HG03378 (cell line): Measurements from ENCODE around the gene ZKSCAN1.
A peak's percentile ranks its signal among the peaks of the same experiment; 100 is the strongest.
"Not testable (repeated sequence)": the region's sequence is repeated elsewhere in the genome, so short reads cannot be mapped to it uniquely, and the experiment has no call there.

Experiments used
- ATAC-seq: cut with Tn5 transposase; IDR thresholded peaks from one replicate; pipeline ENCODE4 v1.9.1; 2021; ENCODE audit warnings: mild to moderate bottlenecking, moderate library complexity; ENCODE audit not compliant: unreplicated experiment

ZKSCAN1 gene

DNA sequence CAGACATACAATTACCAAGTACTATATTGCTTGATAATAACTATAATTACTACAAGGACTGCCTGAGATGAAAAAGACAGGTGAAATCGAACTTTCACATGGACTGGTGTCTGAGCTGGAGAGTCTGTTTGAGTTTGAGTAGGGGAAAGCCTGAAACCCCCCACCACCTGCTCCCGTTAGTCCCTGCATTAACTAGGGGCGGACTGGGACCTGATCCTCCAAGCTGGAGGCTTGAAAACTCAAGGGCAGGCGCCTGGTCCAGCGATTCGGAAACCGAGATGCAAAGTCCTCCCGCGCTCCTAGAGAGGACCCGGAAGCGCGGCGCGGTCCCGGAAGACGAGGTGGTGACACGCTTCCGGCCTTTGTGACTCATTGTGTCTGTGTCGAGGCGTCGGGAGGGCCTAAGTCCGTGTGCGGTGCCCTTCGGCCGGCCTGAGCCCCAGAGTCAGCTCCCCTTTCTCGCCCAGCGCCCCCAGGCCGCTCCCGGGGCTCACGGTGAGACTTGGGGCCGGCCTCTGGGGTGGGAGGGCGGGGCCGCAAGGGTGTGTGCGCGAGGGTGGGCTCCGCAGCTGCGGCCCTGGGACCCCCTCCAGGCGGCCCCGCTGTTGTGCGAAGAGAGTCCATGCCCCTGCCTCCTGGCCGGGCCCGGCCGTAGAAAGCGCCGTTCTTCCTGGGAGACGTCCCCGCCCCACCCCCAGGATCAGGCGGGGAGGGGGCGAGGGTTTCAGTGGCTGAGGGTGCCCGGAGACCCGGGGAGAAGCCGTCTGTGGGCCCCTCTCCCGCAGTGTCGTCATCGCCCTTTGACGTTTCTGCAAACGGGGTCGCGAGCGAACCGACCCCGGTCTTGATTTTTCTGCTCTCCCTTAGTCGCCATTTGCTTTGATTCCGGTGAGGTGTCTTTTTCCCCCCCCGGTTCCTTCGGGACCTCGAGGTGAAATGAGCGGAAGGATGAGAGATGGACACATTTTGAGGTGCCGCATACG, at the start of gene ZKSCAN1:
Gene ZKSCAN1 (plus strand): TSS at position 365 of the 983 bp plus-strand sequence. CDS start 7,911 bp downstream, outside the sequence.
- peak; percentile 79 for ATAC-seq

DNA sequence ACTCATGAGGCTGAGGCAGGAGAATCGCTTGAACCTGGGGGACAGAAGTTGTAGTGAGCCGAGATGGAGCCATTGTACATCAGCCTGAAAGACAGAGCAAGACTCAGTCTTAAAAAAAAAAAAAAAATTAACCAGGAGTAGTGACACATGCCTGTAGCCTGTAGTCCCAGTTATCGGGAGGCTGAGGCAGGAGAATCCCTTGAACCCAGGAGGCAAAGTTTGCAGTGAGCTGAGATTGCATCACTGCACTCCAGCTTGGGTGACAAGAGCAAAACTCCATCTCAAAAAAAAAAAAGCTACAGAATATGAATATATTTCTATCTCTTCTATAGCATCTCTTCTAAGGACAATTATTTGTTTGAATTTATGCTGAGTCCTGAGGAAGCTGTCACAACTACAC, 46.1 kb upstream of the ZKSCAN1 start:
- ATAC-seq: no peak

DNA sequence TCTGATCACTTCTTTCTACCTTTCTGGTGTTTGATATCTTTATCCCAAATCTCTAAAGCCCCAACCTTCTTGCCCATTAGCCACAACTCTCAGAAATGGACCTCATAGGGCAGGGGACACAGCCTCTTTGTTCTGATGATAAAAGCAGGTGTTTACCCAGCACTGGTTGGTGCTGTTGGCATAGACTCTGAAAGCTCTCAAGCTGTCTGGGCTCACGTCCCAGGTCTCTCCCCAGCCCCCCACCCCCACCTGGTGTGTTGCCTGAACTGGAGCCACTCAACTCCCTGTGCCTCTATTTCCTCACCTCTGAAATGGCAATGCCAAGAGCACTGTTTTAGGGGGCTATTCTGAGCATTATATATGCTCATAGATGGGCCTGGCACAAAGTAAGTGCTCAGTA, 45.6 kb upstream of the ZKSCAN1 start:
- not testable (repeated sequence) for ATAC-seq

DNA sequence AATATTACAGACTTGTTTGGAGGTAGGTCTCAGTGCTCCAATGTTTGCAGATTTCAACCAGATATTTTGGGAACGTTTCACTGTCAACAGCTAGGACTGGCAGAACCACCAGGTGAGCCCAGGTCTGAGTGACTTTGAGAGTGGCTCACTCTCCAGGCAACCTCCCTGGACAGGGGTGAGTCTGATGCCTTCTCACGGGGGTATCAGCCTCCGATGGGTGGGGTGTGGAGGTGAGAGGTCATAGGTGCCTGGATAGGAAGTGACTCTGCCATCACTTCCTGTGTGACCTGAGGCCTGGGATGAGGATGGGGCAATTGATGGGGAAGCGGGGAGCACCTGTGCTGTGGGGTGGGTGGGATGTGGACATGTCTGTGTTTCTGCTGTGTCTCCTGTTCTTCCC, 44.2 kb upstream of the ZKSCAN1 start:
- no peak for ATAC-seq

DNA sequence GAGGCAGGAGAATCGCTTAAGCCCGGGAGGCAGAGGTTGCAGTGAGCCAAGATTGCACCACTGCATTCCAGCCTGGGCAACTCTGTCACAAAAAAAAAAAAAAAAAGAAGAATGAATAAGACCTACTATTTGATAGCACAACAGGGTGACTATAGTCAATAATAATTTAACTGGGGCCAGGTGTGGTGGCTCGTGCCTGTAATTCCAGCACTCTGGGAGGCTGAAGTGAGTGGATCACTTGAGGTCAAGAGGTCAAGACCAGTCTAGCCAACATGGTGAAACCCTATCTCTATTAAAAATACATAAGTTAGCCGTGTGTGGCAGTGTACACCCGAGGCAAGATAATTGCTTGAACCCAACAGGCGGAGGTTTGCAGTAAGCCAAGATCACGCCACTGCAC, 41.6 kb upstream of the ZKSCAN1 start:
- not testable (repeated sequence) for ATAC-seq

DNA sequence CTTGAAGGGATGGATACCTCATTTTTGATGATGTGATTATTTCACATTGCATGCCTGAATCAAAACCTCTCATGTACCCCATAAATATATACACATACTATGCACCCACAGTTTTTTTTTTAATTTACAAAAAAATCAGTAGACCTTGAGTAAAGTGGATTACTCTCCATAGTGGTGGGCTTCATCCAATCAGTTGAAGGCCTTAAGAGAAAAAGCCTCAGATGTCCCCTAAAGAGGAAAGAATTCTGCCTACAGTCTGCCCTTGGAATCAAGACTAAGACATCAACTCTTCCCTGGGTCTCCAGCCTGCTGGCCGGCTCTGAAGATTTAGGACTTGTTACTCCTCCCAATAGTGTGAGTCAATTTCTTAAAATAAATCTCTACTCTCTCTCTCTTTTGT, 40.7 kb upstream of the ZKSCAN1 start:
- no peak for ATAC-seq

DNA sequence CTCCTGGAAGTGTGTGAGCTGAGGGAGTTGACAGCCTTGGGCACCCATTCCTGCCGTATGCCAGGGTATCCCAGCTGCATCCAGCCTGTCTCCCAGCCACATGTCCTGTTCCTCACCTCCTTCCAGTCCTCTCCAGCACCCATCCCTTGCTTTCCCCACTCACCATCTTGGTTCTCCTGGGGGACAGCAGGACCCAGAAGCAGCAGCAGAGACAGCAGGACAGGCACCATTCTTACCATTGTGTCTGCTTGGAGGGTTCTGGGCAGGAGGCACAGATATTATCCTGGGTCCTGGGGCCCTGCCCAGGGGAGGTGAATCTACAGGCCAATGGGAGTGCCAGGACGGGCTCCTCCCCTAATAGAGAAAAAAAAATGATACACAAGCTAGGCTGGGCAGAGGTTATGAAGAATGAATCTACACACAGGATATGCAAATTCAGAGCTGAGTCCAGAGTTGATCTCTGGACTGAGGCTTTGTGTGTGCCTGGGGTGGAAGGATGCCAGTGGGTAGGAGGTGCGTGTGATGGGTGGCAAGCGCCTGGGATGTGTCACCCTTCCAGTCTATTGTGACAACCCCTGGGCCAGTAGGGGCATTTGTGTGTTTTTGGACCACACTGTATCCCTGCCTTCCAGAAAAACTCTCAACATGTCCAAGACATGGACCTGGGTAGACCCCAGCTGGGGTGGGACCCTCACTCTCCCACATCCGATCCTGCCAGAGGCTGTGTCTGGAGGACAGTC, 39.4 kb upstream of the ZKSCAN1 start, which contains the start of gene AZGP1:
Gene AZGP1 (minus strand): TSS at position 250 of the 740 bp plus-strand sequence. CDS start 11 bp downstream, at position 239.
- ATAC-seq: no peak

DNA sequence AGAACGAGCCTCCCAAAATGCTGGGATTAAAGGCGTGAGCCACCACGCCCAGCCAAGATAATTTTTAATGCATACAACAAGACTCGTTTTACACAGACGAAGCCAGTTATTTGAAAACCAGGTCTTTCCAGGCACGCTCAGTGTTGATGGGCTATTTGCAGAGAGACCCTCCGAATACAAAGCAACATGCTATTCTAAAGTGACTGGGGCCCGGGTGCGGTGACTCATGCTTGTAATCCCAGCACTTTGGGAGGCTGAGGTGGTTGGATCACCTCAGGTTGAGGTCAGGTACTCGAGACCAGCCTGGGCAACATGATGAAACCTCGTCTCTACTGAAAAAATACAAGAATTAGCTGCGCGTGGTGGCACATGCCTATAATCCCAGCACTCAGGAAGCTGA, 38.8 kb upstream of the ZKSCAN1 start:
- ATAC-seq: no peak

DNA sequence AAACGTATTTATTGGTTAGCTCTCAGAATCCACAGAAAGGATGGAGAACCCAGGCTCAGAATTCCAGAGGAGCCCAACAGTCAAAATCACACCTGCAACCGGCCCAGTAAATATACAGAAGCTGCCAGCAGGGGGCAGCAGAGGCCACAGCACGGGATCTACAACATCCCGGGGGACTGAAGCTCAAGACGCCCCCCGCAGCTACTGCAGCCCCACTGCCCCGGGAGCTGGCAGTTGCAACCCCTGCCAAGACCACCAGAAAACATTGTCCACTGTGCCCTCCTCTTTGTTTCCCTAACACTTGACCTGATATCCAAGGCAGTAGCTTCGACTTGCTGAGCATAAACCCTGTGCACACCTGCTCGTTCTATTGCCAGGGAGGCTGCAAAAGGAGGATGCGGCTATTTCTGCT, 35.6 kb upstream of the ZKSCAN1 start:
- peak; percentile 25 for ATAC-seq

DNA sequence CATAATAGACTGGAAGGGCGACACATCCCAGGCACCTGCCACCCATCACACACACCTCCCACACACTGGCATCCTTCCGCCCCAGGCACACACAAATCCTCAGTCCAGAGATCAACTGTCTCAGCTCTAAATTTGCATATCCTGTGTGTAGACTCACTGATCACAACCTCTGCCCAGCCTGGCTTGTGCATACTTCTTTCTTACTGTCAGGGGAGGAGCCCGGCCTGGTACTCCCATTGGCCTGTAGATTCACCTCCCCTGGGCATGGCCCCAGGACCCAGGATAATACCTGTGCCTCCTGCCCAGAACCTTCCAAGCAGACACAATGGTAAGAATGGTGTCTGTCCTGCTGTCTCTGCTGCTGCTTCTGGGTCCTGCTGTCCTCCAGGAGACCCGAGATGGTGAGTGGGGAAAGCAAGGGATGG, 34.9 kb upstream of the ZKSCAN1 start:
- ATAC-seq: peak; percentile 72

DNA sequence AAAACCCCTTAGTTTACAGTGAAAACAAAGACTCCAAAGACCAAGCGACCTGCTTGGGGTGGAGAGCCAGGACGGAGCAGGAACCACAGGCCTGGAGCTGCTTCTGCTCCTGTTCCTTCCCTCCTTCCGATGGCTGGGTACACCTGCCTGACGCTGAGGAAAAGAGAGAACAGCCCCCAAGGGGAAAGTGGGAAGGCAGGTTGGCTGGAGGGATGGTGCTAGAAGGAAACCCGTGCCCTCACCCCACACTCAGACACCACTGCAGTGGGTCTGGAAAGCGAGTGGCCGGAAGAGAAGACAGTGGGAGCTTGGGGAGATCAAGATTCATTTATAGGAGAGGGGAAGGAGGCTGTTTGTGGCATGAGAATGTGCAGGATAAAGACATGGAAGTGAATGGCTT, 34.3 kb upstream of the ZKSCAN1 start:
- not testable (repeated sequence) for ATAC-seq

DNA sequence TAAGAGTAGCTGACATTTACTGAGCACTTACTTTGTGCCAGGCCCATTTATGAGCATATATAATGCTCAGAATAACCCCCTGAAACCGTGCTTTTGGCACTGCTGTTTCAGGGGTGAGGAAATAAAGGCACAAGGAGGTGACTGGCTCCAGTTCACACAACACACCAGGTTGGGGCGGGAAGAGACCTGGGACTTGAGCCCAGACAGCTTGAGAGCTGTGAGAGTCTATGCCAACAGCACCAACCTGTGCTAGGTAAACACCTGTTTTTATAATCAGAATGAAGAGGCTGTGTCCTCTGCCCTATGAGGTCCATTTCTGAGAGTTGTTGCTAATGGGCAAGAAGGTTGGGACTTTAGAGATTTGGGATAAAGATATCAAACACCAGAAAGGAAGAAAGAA, 30.8 kb upstream of the ZKSCAN1 start:
- no peak for ATAC-seq

DNA sequence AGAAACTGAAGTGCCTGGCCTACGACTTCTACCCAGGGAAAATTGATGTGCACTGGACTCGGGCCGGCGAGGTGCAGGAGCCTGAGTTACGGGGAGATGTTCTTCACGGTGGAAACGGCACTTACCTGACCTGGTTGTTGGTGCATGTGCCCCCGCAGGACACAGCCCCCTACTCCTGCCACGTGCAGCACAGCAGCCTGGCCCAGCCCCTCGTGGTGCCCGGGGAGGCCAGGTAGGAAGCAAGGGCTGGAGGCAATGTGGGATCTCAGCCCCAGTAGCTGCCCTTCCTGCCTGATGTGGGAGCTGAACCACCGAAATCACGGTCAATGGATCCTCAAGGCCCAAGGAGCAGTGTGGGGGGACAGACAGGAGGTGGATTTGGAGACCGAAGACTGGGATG, 28.1 kb upstream of the ZKSCAN1 start:
- ATAC-seq: not testable (repeated sequence)

DNA sequence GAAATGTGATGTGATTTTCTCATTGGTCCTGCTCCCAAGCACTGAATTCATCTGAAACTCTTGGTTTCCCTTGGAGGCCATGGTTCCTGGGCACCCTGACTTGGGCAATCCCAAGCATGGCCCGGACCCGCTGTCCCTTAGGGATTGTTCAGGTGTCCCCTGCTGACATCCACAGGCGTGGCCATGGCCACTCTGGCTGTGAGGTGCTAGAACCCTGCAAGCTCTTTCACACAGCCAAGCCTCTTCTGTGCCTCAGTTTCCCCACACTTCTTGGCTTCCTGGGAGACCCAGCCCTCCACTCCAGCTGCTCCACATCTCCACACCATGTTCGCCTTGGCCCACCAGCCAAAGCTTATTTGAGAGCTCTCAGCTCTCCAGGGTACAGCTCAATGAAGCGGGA, 27.6 kb upstream of the ZKSCAN1 start:
- no peak for ATAC-seq

DNA sequence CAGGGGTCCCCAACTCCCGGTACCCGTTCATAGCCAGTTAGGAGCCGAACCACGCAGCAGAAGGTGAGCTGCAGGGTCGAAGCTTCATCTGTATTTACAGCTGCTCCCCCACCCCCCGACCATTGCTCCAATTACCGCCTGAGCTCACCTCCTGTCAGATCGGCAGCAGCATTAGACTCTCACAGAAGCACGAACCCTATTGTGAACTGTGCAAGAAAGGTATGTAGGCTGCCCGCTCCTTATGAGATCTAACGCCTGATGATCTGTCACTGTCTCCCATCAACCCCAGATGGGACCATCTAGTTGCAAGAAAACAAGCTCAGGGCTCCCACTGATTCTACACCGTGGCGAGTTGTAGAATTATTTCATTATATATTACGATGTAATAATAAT, 24.9 kb upstream of the ZKSCAN1 start:
- ATAC-seq: no peak

DNA sequence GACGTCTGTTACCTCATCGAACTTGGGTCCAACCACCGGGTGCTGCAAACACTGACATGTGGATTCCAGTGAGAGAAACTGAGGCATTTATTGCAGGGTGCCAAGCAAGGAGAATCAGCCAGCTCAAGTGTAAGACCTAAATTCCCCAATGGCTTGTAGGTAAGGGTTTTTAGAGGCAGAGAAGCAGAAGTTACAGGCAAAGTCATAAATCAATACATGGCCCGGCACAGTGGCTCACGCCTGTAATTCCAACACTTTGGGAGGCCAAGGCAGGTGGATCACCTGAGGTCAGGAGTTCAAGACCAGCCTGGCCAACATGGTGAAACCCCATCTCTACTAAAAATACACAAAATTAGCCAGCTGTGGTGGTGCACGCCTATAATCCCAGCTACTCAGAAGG, 23.9 kb upstream of the ZKSCAN1 start:
- not testable (repeated sequence) for ATAC-seq

DNA sequence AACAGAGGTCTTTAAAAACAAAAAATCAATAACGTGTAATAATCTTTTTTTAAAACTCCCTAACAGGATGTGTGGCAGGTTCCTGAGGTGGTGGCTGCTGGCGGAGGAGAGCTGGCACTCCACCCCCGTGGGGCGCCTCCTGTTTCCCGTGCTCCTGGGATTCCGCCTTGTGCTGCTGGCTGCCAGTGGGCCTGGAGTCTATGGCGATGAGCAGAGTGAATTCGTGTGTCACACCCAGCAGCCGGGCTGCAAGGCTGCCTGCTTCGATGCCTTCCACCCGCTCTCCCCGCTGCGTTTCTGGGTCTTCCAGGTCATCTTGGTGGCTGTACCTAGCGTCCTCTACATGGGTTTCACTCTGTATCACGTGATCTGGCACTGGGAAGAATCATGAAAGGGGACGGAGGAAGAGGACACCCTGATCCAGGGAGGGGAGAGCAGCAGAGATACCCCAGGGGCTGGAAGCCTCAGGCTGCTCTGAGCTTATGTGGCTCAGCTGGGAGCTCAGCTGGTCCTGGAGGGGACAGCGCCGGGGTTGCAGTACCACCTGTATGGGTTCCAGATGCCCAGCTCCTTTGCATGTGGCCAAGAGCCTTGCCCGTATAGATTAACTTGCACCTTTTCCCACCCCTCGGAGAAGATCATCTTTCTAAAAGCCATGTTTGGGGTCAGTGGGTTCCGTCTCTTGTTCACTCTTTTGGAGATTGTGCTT, 22.9 kb upstream of the ZKSCAN1 start:
- ATAC-seq: no peak

DNA sequence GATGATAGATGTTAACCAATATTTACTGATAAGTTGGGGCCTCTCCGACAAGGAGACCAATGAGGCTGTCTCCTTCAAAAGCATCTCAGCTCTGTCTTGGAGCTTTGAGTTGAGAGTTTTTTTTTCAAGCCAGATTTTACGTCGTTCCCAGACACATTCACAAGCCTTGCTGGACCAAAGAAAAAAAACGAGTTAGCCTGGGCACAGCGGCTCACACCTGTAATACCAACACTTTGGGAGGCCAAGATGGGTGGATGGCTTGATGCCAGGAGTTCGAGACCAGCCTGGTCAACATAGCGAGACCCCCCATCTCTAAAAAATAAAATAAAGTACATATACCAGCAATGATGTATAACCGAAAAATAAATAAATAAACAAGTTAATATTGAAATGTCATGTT, 20.6 kb upstream of the ZKSCAN1 start:
- ATAC-seq: no peak

DNA sequence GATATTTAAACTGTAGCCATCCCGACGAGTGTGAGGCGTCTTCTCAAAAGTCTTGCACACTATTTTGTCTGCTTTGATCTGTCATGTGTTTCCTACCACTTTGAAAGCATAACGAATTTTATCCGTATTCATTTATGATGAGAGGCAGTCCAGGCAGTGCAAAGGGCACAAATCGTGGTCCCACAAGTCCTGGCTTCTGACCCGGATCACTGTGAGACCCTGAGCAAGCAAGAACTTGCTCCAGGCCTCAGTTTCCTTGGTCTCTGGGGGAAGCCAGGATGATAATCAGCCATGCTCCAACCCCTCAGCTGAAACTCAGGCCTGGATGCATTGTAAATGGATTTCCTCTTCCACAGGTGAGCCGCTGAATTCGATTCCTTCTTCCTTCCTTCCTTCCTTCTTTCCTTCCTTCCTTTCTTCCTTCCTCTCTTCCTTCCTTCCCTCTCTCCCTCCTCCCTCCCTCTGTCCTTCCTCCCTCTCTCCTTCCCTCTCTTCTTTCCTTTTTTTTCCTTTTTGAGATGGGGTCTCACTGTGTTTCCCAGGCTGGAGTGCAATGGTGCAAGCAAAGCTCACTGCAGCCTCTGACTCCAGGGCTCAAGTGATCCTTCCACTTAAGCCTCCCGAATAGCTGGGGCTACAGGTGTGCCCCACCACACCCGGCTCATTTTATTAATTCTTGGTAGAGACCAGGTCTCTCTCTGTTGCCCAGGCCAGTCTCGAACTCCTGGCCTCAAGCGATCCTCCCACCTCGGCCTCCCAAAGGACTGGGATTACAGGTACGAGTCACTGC, 18.4 kb upstream of the ZKSCAN1 start:
- no peak for ATAC-seq

DNA sequence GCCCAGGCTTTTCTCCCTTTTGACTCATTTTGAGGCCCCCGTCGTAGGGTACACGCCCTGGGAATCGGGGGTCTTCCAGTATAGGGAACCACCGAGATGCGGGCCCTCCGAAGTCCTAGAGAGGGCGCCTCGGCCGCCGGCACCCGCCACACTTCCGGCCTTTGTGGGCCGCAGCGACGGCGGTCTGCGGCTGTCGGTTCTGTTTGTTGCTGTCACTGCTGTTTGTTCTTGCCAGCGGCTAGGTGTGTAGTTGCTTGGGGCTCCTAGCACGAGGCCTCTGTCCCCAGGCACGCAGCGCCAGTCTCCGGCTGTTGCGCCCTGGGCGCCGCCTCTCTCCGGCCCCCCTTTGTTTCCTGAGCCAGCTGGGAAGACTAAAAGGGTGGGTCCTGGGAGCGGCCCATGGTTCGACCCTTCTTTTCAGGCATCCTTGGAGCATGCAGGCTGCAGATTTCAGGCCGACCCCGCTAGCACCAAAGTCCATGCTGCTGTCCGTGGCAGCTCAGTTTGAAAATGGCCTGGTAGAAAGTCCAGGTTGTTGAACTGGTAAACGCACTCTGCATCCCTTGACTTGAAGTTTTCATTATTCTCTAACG, 17.8 kb upstream of the ZKSCAN1 start:
- ATAC-seq: no peak
